ENCODE data around the gene GALNT7. TPM values are rescaled to one million over a fixed set of nuclear protein-coding genes. Genes with fewer than 3 reads are reported as not detected.
"Not testable (repeated sequence)": the region's sequence is repeated elsewhere in the genome, so short reads cannot be mapped to it uniquely, and the experiment has no call there.

Gene GALNT7
- total RNA-seq, 1 experiment from 2014 or later = 16.8 TPM

DNA sequence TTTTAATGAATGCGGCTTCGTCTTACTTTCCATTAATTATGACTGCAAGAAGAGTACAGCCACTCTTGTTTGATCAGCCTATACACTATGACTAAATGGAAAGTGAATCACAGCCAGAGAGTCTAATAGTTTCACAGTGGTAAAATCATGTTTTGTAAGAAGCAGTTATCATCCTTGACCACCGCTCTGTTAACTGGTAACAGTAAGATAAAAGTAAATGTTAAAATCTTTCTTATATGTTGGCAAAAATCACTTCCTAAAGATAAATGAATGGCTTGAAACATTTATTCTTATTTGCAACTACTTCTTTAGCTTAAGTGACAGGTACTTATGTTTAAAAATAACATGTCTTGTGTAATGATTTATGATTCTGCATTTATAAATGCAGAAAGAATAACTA lies 13.2 kb downstream of the GALNT7 start:
- Mint-ChIP-seq H3K9me3 (ENCODE audit: unreplicated experiment) (no peaks in the 10 kb centered on the region), H3K4me3 (ENCODE audit: unreplicated experiment) (no peak overlapping the region), H3K27ac (ENCODE audit: unreplicated experiment) (no peak overlapping the region), H3K4me1 (ENCODE audit: low read depth, unreplicated experiment) (no peaks in the 10 kb centered on the region), H3K27me3 (ENCODE audit: insufficient read depth, unreplicated experiment) (no peaks in the 10 kb centered on the region), H3K36me3 (ENCODE audit: insufficient read depth, unreplicated experiment) (no peaks in the 10 kb centered on the region)
- H3K36me3 ChIP-seq (ENCODE audit: control insufficient read depth, insufficient read depth, low read length) = no peaks in the 10 kb centered on the region
- no peaks in the 10 kb centered on the region for H3K9me3 ChIP-seq
- BruUV-seq (replicated peaks) = no TSS peak
- CTCF ChIA-PET = no interaction called here
- H3K4me1 ChIP-seq = no peaks in the 10 kb centered on the region
- TF ChIP-seq, protein P1, sequence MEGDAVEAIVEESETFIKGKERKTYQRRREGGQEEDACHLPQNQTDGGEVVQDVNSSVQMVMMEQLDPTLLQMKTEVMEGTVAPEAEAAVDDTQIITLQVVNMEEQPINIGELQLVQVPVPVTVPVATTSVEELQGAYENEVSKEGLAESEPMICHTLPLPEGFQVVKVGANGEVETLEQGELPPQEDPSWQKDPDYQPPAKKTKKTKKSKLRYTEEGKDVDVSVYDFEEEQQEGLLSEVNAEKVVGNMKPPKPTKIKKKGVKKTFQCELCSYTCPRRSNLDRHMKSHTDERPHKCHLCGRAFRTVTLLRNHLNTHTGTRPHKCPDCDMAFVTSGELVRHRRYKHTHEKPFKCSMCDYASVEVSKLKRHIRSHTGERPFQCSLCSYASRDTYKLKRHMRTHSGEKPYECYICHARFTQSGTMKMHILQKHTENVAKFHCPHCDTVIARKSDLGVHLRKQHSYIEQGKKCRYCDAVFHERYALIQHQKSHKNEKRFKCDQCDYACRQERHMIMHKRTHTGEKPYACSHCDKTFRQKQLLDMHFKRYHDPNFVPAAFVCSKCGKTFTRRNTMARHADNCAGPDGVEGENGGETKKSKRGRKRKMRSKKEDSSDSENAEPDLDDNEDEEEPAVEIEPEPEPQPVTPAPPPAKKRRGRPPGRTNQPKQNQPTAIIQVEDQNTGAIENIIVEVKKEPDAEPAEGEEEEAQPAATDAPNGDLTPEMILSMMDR (IDR thresholded peaks at IDR 0.05; ENCODE audit: insufficient read depth in 1 of 2, low read depth in 1 of 2, low read length in 1 of 2, severe bottlenecking in 1 of 2, unreplicated experiment in 1 of 2) = no peak
- no peak for DNase-seq
- H3K4me3 ChIP-seq (ENCODE audit: low read depth, low read length) = no peak overlapping the region
- POLR2A ChIA-PET = no interaction called here
- intact Hi-C loops (cut with micrococcal nuclease; ENCODE audit: unreplicated experiment) = no loop called here
- H3K27me3 ChIP-seq (replicated peaks; ENCODE audit: control insufficient read depth, insufficient read depth, low read length) = no peaks in the 10 kb centered on the region

DNA sequence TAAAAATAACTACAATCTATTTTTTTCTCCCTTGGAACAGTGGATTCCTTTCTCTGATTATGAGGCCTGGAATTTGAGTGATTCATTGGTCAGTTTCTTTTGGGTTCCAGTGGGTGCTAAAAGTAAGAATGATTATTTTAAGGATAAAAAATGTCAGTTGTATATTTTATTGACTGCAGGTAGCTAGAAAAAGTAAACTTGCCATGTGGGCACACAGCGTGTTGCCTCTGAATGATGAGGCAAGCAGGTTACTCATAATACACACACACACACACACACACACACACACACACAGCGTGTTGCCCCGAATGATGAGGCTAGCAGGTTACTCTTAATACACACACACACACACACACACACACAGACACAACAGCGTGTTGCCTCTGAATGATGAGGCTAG lies 13.8 kb downstream of the GALNT7 start:
- TF ChIP-seq, protein P1 (IDR thresholded peaks at IDR 0.05; ENCODE audit: insufficient read depth in 1 of 2, low read depth in 1 of 2, low read length in 1 of 2, severe bottlenecking in 1 of 2, unreplicated experiment in 1 of 2) = no peak
- DNase-seq = no peak
- Histone ChIP-seq H3K36me3 (ENCODE audit: control insufficient read depth, insufficient read depth, low read length) (no peaks in the 10 kb centered on the region), H3K4me3 (ENCODE audit: low read depth, low read length) (no peak overlapping the region), H3K9me3 (no peaks in the 10 kb centered on the region), H3K4me1 (no peaks in the 10 kb centered on the region), H3K27me3 (replicated peaks; ENCODE audit: control insufficient read depth, insufficient read depth, low read length) (no peaks in the 10 kb centered on the region)
- Mint-ChIP-seq H3K27ac (ENCODE audit: unreplicated experiment) (no peak overlapping the region), H3K27me3 (ENCODE audit: insufficient read depth, unreplicated experiment) (no peaks in the 10 kb centered on the region), H3K36me3 (ENCODE audit: insufficient read depth, unreplicated experiment) (no peaks in the 10 kb centered on the region), H3K4me1 (ENCODE audit: low read depth, unreplicated experiment) (no peaks in the 10 kb centered on the region), H3K9me3 (ENCODE audit: unreplicated experiment) (no peaks in the 10 kb centered on the region), H3K4me3 (ENCODE audit: unreplicated experiment) (no peak overlapping the region)
- ChIA-PET POLR2A (no interaction called here), CTCF (no interaction called here)
- no TSS peak for BruUV-seq (replicated peaks)
- intact Hi-C loops (cut with micrococcal nuclease; ENCODE audit: unreplicated experiment) = no loop called here

DNA sequence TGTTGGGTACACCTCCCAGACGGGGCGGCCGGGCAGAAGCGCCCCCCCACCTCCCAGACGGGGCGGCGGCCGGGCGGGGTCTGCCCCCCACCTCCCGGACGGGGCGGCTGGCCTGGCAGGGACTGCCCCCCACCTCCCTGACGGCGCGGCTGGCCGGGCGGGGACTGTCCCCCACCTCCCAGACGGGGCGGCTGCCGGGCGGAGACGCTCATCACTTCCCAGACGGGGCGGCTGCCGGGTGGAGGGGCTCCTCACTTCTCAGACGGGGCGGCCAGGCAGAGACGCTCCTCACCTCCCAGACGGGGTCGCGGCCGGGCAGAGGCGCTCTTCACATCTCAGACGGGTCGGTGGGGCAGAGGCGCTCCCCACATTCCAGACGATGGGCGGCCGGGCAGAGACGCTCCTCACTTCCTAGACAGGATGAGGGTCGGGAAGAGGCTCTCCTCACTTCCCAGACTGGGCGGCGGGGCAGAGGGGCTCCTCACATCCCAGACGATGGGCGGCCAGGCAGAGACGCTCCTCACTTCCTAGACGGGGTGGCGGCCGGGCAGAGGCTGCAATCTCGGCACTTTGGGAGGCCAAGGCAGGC lies 15.1 kb downstream of the GALNT7 start:
- H3K4me1 ChIP-seq; CTCF ChIA-PET; BruUV-seq (replicated peaks); H3K4me1 Mint-ChIP-seq (ENCODE audit: low read depth, unreplicated experiment); H3K9me3 Mint-ChIP-seq (ENCODE audit: unreplicated experiment); H3K36me3 ChIP-seq (ENCODE audit: control insufficient read depth, insufficient read depth, low read length); POLR2A ChIA-PET; H3K27me3 ChIP-seq (replicated peaks; ENCODE audit: control insufficient read depth, insufficient read depth, low read length); H3K9me3 ChIP-seq; H3K4me3 ChIP-seq (ENCODE audit: low read depth, low read length); H3K27ac Mint-ChIP-seq (ENCODE audit: unreplicated experiment); DNase-seq; H3K4me3 Mint-ChIP-seq (ENCODE audit: unreplicated experiment); H3K36me3 Mint-ChIP-seq (ENCODE audit: insufficient read depth, unreplicated experiment); H3K27me3 Mint-ChIP-seq (ENCODE audit: insufficient read depth, unreplicated experiment); intact Hi-C loops (cut with micrococcal nuclease; ENCODE audit: unreplicated experiment): not testable (repeated sequence)

Data from Caco-2 (cell line).